ENCODE data around the gene TMEM60.
"Not testable (repeated sequence)": the region's sequence is repeated elsewhere in the genome, so short reads cannot be mapped to it uniquely, and the experiment has no call there.

Gene TMEM60

GRCh38 chr7:77811516-77812289 is 13.5 kb upstream of the TMEM60 start:
- DNase-seq (ENCODE audit: low read depth), result no peak

- DNase-seq (ENCODE audit: low read depth), result no peak
These were observed 10.3 kb upstream of the TMEM60 start for GRCh38 chr7:77808517-77808916.

GRCh38 chr7:77806425-77806824 is 8.2 kb upstream of the TMEM60 start:
- DNase-seq (ENCODE audit: low read depth), result no peak

GRCh38 chr7:77802557-77803405 is 4.5 kb upstream of the TMEM60 start:
- DNase-seq (ENCODE audit: low read depth), result no peak

GRCh38 chr7:77800730-77801129 is 2.5 kb upstream of the TMEM60 start:
- no peak for DNase-seq (ENCODE audit: low read depth)

GRCh38 chr7:77800158-77800557 is 1.9 kb upstream of the TMEM60 start:
- DNase-seq (ENCODE audit: low read depth), result no peak

GRCh38 chr7:77799078-77799964 is 1.1 kb upstream of the TMEM60 start:
- no peak for DNase-seq (ENCODE audit: low read depth)

GRCh38 chr7:77797734-77798393 is 370 bp downstream of the TMEM60 start:
- DNase-seq (ENCODE audit: low read depth), result no peak

- DNase-seq (ENCODE audit: low read depth), result no peak
These were observed 1.3 kb downstream of the TMEM60 start for GRCh38 chr7:77796960-77797359.

GRCh38 chr7:77796109-77796508 is 2.1 kb downstream of the TMEM60 start:
- no peak for DNase-seq (ENCODE audit: low read depth)

- no peak for DNase-seq (ENCODE audit: low read depth)
These were observed 4.2 kb downstream of the TMEM60 start for GRCh38 chr7:77794000-77794399.

GRCh38 chr7:77791956-77792355 is 6.3 kb downstream of the TMEM60 start:
- DNase-seq (ENCODE audit: low read depth), result no peak

GRCh38 chr7:77791336-77791735 is 6.9 kb downstream of the TMEM60 start:
- no peak for DNase-seq (ENCODE audit: low read depth)

- no peak for DNase-seq (ENCODE audit: low read depth)
These were observed 9.8 kb downstream of the TMEM60 start for GRCh38 chr7:77788327-77788902.

- no peak for DNase-seq (ENCODE audit: low read depth)
These were observed 11.5 kb downstream of the TMEM60 start for GRCh38 chr7:77786741-77787140.

GRCh38 chr7:77786018-77786417 is 12.2 kb downstream of the TMEM60 start:
- DNase-seq (ENCODE audit: low read depth), result no peak

- DNase-seq (ENCODE audit: low read depth), result not testable (repeated sequence)
These were observed 13.8 kb downstream of the TMEM60 start for GRCh38 chr7:77784426-77784825.

- no peak for DNase-seq (ENCODE audit: low read depth)
These were observed 14.7 kb downstream of the TMEM60 start for GRCh38 chr7:77783545-77783944.

- DNase-seq (ENCODE audit: low read depth), result no peak
These were observed 15.1 kb downstream of the TMEM60 start for GRCh38 chr7:77783111-77783510.

- DNase-seq (ENCODE audit: low read depth), result no peak
These were observed 15.9 kb downstream of the TMEM60 start for GRCh38 chr7:77782383-77782782.

- DNase-seq (ENCODE audit: low read depth), result no peak
These were observed 19.7 kb downstream of the TMEM60 start for GRCh38 chr7:77778535-77778934.
